Measurements from ENCODE around the gene ZNF318.

The ZNF318 gene

GRCh38 chr6:43299338-43300293 lies 69.8 kb downstream of the ZNF318 start:
- no peak for DNase-seq

GRCh38 chr6:43298565-43299337 lies 70.7 kb downstream of the ZNF318 start:
- no peak for DNase-seq

GRCh38 chr6:43297644-43298564 lies 71.5 kb downstream of the ZNF318 start, which contains the start of gene SLC22A7:
SLC22A7 (plus strand) TSS chr6:43298260; CDS start chr6:43298359, 99 bp downstream.
- DNase-seq, result no peak

GRCh38 chr6:43296780-43297497 lies 72.5 kb downstream of the ZNF318 start:
- no peak for DNase-seq

GRCh38 chr6:43295456-43295855 lies 74.0 kb downstream of the ZNF318 start:
- no peak for DNase-seq

GRCh38 chr6:43294536-43294935 lies 74.9 kb downstream of the ZNF318 start:
- no peak for DNase-seq

- DNase-seq, result no peak
Observed at GRCh38 chr6:43293698-43294097, 75.7 kb downstream of the ZNF318 start.

GRCh38 chr6:43292763-43293318 lies 76.6 kb downstream of the ZNF318 start:
- no peak for DNase-seq

- DNase-seq, result no peak
Observed at GRCh38 chr6:43292341-43292740, 77.1 kb downstream of the ZNF318 start.

- no peak for DNase-seq
Observed at GRCh38 chr6:43291708-43292107, 77.7 kb downstream of the ZNF318 start.

GRCh38 chr6:43290905-43291355 lies 78.5 kb downstream of the ZNF318 start:
- no peak for DNase-seq

- DNase-seq, result no peak
Observed at GRCh38 chr6:43290339-43290904, 79.0 kb downstream of the ZNF318 start.

- no peak for DNase-seq
Observed at GRCh38 chr6:43287717-43288679, 81.4 kb downstream of the ZNF318 start.

- DNase-seq, result no peak
Observed at GRCh38 chr6:43286980-43287716, 82.3 kb downstream of the ZNF318 start.

GRCh38 chr6:43286456-43286979 lies 82.9 kb downstream of the ZNF318 start:
- DNase-seq, result no peak
